GM19099 (cell line): ENCODE measurements around the gene RAPGEF6.
A peak's percentile ranks its signal among the peaks of the same experiment; 100 is the strongest.

ENCODE experiments used
- POLR2A ChIP-seq: IDR thresholded peaks from 3 replicates; pipeline ENCODE4 v1.6.1; 2011; ENCODE audit warnings: low read depth; ENCODE audit not compliant: insufficient read length; ENCODE audit errors: extremely low read depth

RAPGEF6 gene

DNA sequence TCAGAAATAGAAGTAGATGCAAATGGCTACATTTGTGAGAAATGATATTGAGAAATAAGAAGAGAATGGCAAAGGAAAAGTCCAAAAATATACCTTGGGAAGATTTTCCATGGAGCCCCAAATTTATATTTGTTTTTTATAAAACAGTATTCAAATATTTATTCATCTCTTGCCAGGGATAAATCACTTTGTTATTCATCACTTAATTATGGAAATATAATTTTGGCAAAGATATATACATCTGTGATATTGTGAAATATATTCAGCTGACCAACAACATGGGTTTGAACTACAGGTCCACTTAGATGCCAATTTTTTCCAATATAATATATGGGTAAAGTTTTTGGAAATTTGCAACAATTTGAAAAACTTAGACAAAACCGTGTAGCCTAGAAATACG lies 19.7 kb upstream of the RAPGEF6 start:
- no peak for TF ChIP-seq POLR2A

DNA sequence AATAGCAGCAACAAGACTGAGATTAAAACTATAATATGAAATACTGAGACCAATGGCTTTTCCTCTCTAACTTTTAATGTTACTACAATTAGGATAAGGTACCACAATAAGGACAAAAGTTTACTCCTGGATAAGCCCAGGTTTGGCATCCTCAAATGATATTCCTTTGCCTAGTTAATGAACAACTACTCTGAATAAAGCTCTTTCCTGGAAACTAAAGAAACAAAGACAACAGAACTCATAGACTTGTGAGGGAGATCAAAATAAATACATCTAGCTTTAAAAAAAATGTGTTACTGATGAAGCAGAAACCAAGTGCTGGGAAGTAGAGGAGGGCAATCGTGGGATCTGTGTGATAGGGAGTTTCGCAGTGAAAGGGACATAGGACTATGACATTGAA lies 19.3 kb upstream of the RAPGEF6 start:
- no peak for TF ChIP-seq POLR2A

DNA sequence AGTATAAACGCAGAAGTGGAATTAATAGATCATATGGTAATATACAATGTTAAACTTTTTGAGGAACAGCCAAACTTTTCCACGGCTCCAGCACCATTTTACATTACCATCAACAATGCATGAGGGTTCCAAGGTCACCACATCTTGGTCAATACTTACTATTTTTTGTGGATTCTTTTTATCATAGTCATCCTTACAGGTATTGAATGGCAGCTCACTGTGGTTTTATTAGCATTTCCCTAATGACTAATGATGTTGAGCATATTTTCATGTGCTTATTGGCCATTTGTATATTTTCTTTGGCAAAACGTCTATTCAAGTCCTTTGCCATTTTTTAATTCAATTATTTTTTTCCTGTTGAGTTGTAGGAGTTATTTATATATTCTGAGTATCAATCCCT lies 14.1 kb upstream of the RAPGEF6 start:
- no peak for TF ChIP-seq POLR2A

DNA sequence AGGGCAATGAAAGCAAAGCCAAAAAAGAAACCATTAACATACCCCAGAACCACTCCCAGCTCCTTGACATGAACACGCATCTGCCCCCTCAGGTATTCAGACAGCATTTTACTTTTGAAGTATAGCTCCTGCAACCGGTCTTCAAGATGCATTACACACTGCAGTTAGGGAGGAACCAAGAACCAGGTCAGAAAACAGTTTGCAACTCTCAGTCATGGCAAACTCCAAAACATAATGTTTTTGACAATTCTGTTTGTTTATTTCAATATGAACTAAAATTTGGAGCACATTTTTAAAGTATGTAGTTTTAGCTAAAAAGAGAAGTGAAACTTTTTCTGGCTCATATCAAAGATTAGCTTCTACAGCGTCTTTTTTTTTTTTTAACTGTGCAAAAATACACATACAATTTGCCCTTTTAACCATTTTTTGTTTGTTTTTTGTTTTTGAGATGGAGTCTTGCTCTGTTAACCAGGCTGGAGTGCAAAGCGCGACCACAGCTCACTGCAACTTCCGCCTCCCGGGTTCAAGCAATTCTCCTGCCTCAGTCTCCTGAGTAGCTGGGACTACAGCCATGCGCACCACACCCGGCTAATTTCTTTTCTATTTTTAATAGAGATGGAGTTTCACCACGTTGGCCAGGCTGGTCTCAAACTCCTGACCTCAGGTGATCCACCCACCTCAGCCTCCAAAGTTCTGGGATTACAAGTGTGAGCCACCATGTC lies 12.2 kb upstream of the RAPGEF6 start:
- no peak for TF ChIP-seq POLR2A

DNA sequence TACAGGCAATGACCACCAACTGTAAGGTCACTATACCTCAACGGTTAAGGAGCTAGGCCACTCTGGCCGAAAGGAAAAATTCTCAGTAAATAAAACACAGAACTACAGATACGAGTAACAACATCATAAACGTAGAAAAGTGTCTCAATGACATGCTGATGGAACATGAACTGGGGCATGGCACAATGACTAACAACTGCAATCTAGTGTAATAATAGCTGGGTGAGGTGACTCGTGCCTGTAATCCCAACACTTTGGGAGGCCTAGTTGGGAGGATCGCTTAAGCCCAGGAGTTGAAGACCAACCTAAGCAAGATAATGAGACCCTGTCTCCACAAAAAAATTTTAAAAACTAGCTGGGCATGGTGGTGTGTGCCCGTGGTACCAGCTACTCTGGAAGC lies 9.8 kb upstream of the RAPGEF6 start:
- no peak for TF ChIP-seq POLR2A

DNA sequence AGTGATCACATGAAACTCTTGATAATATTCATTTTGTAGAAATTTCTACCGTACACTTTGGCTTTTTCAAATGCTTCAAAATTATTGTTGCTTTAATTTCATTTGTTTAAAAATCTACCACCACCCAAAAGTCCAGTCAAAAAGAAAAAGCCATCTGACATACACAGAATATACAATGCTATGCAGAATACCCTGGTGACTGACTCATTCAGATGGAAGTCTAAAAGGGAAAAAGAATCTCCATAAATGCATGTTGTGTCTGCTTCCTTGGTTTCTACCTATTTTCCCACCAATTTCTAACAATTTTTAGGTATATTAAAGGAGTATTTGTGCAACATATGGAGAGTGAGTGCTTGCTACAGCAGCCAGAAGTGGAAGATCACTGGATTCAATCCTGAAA lies 9.3 kb upstream of the RAPGEF6 start:
- TF ChIP-seq POLR2A, result no peak

DNA sequence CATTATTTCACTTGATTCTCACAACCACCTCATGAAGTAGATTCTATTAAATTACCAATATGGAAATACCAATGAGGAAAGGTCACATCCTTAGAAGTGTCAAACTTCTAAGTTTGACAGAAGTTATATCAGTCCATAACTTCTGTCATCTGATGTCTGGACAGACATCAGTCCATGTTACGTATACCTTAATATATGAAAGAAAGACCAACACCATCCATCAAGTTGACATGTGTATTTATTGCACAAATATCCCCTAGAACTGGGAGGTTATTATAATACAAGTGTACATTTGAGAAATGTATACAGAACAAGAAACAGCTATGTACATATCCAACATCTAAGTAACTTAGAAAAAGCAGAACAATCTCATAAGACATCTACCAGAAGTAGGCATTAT lies 6.5 kb upstream of the RAPGEF6 start:
- TF ChIP-seq POLR2A, result no peak

DNA sequence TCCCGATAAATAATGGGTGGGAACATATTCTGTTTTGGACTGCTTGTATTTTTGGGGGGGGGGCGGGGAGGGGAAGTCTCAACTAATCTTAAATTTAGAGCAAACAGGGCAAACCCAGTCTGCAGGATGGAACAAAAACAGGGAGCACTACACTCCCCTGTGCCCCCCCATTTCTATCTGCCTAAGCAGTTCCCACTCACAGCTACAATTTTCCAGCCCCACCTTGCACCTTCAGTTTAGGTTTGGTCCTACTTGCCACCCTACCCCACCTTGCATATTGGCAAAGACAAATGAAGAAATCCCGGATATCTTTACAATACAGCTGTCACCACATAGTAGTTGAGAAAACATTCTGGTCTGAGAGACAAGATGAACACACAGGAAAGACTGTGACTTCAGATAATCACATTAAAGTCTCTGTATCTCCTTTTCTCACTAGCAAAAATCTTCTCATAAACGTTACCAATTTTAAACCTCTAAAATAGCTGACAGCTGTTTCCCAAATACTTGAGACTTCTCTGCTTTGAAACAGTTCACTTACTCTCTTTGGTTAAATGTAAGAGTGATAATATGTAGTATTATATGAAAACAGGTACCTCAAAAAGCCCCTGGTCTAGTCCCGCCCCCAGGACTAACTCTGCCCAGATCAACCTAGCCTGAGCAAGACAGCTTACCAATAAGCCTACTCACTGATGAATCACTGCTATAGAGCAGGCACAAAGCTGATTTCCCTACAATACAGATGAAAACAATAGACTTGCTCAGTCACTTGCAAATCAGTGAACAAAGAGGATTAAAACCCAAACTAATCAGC lies 5.2 kb upstream of the RAPGEF6 start:
- TF ChIP-seq POLR2A, result no peak

DNA sequence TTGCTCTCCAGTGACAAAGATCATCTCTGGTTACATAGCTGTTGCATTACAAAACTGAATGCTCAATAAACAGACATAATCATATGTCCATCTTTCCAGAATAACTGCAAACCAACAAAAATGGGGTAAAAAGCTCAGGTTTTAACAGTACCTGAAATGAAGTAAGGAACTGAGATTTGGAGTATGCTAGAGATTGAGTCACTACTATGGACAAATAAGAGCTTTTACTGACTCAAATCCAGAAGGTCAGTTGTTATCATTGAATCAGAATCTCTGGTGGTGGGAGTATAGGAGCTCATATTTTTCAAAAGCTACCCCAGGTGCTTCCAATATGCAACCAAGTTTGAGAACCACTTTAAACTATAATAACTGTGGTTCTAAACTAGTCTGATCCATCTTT lies 4.1 kb upstream of the RAPGEF6 start:
- no peak for TF ChIP-seq POLR2A

DNA sequence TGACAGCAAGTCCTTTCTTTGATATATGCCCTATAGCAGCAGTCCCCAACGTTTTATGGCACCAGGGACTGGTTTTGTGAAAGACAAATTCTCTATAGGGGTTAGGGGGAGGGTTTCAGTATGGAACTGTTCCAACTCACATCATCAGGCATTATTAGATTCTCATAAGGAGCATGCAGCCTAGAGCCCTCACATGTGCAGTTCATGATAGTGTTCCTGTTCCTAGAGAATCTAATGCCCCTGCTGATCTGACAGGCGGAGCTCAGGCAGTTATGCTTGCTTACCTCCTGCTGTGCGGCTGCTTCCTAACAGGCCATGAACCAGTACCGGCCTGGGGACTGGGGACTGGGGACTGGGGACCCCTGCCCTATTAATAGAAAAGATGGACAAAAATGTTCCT lies 2.7 kb upstream of the RAPGEF6 start:
- TF ChIP-seq POLR2A, result no peak

DNA sequence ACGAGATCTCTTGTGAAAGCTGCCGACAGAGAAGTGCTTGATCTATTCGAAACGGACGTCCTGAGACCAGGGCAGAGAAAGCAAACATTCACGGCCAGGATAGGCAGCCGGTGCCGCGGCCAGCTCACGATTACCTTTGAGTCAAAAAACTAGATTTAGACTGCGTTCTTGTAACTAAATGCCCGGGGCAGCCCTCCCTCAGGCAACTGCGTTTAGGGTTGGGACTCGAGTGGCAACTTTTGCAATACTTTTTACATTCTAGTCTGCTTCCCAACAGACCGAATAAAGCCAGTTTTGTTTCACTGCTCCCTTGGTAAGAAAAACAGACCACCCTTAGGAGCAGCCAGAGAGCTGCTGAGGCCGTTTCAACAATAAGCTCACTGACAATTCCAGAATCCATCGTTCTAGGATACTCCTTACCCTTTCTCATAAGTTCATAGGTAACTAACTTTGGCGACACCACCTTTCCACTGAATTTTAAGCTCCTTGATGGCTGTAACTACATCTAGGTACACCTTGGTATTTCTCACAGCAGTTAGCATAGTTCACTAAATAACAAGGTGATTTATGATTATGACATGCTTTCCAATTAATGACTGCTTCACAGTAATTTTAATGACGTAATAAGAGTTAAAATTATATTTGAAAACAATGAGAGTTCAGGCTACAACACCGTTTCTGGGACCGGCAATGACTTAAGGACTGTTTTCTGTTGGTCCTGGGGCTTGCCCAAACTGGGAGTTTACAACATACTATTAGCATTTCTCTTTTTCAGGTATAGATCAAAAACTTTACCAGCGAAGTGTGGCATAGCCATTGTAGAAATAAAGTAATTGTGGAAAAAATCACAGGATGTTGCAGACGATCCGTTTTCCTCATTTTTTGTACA lies 899 bp upstream of the RAPGEF6 start:
- TF ChIP-seq POLR2A, result peak; percentile 24

DNA sequence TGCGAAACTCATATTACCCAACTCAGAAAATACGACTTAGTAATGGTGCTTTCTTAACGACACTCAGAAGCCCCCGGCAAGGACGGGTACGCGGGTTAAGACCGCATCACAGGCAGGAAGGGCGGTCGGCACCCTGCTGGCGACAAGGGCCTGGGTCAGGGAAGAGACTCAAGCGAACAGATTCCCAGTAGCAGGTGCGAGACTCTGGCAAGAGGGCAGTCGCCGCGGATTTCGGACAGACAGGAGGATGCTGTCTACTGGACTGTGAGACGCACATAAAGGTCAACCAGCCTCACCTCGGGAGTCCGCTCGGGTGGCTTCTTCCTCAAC lies 398 bp downstream of the RAPGEF6 start:
- TF ChIP-seq POLR2A, result no peak

DNA sequence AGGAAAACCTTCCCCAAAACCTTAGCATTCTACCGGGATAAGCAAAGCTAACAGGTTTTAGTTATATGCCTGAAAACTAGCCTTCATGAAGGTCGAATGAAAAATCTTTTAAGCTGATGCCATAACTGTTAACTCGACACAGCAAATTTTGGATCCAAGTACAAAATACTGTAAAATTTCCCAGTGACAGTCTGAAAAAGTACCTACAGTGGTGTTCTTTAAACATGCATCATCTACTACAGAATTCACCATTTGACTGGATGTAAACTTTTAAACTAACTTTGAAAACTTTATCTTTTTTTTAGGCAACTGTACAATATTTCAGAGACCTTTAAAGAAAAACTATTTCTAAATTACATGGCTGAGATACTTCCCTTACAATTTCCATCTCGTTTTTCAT lies 791 bp downstream of the RAPGEF6 start:
- no peak for TF ChIP-seq POLR2A

DNA sequence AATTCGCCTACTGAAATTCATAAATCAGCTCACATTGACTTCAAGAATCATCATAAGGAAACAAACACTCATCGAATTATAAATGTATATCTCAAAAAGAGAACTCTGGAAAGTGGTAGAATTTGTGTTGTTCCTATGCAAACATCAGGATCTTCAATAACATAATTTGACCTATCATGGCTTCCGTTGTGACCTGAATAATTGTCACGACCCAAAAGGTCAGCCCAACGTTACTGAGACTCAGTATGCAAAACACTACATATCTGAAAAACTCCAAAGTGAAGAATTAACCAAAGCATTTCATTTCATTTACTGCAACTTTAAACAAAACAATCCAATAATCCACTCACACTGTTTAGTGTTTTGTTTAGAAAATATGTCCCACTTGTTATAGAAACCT lies 1.2 kb downstream of the RAPGEF6 start:
- no peak for TF ChIP-seq POLR2A

DNA sequence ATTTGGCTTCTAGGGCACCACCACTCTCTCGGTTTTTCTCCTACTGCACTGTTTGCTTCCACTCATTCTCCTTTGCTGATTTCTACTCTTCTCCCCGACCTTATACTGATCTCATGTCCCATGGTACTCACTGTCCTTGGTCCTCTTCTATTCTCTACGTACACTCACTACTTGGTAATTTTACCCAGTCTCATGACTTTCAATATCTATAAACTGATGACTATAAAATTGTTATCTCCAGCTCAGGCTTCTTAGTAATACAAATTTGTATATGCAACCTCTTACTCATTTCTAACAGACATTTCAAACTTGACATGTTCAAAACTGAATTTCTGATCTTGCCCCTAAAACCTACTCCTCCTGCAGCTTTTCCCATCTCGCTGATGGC lies 4.1 kb downstream of the RAPGEF6 start:
- no peak for TF ChIP-seq POLR2A

DNA sequence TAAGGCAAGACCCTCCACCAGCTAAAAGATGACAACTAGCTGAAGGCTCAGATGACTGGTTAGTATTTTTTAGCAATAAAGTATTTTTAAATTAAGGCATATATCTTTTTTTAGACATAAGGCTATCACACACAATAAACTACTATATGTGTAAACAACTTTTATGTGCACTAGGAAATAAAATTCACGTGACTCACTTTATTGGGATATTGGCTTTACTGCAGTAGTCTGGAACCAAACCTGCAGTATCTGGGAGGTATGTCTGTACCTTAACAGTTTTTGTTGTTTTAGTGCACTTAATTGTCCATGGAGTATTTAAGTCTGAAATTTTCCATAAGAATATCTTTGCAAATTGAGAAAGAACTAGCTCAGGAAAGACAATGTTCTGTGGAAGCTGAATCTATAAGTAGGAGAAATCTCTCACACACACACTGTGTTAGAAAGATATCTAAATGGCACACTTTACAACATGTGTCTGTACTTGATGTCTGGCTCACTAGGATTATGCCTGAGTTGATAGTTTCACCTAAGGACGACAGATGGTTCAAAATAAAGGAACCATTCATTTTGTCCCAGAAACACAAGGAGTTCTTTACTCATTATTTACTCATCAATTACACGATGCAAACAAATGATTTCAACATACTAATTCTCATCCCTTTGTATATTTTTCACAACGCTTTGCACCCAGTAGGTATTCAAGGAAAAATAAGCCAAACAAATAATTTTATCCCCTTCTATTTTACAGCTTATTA lies 4.6 kb downstream of the RAPGEF6 start:
- no peak for TF ChIP-seq POLR2A

DNA sequence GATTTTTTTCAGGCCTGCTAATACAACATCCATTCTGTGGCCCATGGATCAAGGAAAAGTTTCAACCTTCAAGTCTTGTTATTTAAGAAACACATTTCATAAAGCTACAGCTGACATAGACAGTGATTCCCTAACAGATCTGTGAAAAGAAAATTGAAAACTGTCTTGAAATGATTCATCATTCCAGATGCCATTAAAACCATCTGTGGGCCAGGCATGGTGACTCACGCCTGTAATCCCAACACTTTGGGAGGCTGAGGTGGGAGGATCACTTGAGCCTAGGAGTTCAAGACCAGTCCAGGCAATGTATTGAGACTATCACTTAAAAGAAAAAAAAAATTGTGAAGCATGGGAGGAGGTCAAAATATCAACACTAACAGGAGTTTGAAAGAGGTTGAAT lies 6.0 kb downstream of the RAPGEF6 start:
- TF ChIP-seq POLR2A, result no peak
